Measurements from ENCODE around the gene SACS.

DNA sequence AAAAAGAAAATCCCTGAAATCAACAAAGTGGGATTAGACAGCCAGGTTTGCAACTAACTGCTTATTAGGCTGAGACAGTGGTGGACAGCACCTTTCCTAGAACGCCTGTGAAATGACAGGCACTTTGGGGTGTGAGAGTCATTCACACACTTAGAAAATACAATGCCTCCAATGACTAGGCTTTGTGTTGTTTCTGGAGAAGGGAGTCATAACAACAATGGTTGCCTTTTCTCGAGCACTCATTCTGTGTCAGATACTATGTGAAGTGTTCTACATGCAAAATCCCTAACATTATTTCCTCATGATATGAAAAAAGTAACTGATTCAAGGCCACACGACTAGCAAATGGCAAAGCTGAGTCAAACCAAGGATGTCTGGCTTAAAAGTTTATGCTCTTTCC, 41.2 kb downstream of the SACS start:
- TF ChIP-seq, protein P1, sequence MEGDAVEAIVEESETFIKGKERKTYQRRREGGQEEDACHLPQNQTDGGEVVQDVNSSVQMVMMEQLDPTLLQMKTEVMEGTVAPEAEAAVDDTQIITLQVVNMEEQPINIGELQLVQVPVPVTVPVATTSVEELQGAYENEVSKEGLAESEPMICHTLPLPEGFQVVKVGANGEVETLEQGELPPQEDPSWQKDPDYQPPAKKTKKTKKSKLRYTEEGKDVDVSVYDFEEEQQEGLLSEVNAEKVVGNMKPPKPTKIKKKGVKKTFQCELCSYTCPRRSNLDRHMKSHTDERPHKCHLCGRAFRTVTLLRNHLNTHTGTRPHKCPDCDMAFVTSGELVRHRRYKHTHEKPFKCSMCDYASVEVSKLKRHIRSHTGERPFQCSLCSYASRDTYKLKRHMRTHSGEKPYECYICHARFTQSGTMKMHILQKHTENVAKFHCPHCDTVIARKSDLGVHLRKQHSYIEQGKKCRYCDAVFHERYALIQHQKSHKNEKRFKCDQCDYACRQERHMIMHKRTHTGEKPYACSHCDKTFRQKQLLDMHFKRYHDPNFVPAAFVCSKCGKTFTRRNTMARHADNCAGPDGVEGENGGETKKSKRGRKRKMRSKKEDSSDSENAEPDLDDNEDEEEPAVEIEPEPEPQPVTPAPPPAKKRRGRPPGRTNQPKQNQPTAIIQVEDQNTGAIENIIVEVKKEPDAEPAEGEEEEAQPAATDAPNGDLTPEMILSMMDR (IDR thresholded peaks at IDR 0.05; ENCODE audit: low read depth, low read length, poor library complexity, severe bottlenecking) = no peak
- no peak for TF ChIP-seq EZH2phosphoT487 (IDR thresholded peaks at IDR 0.05; ENCODE audit: borderline replicate concordance, low read length)
